Liver (tissue), 3 donors: Measurements from ENCODE around the gene DNAH2.

ENCODE experiments used
- CTCF ChIP-seq: fragments of 150-350 bp; IDR thresholded peaks from 2 replicates; pipeline ENCODE4 v1.5.1; 2017; ENCODE audit warnings: improper control_type of control experiment, low read depth, low read length; ENCODE audit not compliant: missing input control
- JUND ChIP-seq, 2 donors: IDR thresholded peaks; 2 replicates each; pipeline ENCODE4 v1.6.1; 2016; ENCODE audit warnings: antibody characterized with exemption in 2 of 2
- RAD21 ChIP-seq, 2 donors: IDR thresholded peaks; 2 replicates each; pipeline ENCODE4 v1.6.1; 2016; ENCODE audit warnings: antibody characterized with exemption in 2 of 2, mild to moderate bottlenecking in 2 of 2
- RXRA ChIP-seq, 2 donors: IDR thresholded peaks; 2 replicates each; pipeline ENCODE4 v1.6.1; 2017 to 2018; ENCODE audit warnings: antibody characterized with exemption in 2 of 2, mild to moderate bottlenecking in 1 of 2
- TAF1 ChIP-seq: conservative IDR thresholded peaks from 2 replicates; pipeline ENCODE4 v1.6.1; 2016; ENCODE audit warnings: antibody characterized with exemption, mild to moderate bottlenecking
- YY1 ChIP-seq: IDR thresholded peaks from 2 replicates; pipeline ENCODE4 v1.6.1; 2016; ENCODE audit warnings: antibody characterized with exemption, mild to moderate bottlenecking
- ZBTB33 ChIP-seq: IDR thresholded peaks from 2 replicates; pipeline ENCODE4 v1.6.1; 2016; ENCODE audit warnings: antibody characterized with exemption
- TF ChIP-seq, protein P1 (sequence below): IDR thresholded peaks from 2 replicates; pipeline ENCODE4 v1.6.1; 2016; ENCODE audit warnings: antibody characterized with exemption, mild to moderate bottlenecking
- donor health status: healthy.
- donor health status: healthy.

GRCh38 chr17:7803981-7804380 lies 86.4 kb downstream of the DNAH2 start:
- TF ChIP-seq CTCF (no peak), RAD21 (IDR thresholded peaks at IDR 0.05) (no peak), RXRA (IDR thresholded peaks at IDR 0.05) (no peak), JUND (IDR thresholded peaks at IDR 0.05) (no peak), YY1 (no peak), ZBTB33 (no peak), TAF1 (no peak)
- TF ChIP-seq, protein P1, sequence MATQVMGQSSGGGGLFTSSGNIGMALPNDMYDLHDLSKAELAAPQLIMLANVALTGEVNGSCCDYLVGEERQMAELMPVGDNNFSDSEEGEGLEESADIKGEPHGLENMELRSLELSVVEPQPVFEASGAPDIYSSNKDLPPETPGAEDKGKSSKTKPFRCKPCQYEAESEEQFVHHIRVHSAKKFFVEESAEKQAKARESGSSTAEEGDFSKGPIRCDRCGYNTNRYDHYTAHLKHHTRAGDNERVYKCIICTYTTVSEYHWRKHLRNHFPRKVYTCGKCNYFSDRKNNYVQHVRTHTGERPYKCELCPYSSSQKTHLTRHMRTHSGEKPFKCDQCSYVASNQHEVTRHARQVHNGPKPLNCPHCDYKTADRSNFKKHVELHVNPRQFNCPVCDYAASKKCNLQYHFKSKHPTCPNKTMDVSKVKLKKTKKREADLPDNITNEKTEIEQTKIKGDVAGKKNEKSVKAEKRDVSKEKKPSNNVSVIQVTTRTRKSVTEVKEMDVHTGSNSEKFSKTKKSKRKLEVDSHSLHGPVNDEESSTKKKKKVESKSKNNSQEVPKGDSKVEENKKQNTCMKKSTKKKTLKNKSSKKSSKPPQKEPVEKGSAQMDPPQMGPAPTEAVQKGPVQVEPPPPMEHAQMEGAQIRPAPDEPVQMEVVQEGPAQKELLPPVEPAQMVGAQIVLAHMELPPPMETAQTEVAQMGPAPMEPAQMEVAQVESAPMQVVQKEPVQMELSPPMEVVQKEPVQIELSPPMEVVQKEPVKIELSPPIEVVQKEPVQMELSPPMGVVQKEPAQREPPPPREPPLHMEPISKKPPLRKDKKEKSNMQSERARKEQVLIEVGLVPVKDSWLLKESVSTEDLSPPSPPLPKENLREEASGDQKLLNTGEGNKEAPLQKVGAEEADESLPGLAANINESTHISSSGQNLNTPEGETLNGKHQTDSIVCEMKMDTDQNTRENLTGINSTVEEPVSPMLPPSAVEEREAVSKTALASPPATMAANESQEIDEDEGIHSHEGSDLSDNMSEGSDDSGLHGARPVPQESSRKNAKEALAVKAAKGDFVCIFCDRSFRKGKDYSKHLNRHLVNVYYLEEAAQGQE = no peak
